ENCODE data around the gene CBX1. TPM values are rescaled to one million over a fixed set of nuclear protein-coding genes. Genes with fewer than 3 reads are reported as not detected.

CBX1 gene
- polyA plus RNA-seq, 1 experiment, result 20.7 TPM

DNA sequence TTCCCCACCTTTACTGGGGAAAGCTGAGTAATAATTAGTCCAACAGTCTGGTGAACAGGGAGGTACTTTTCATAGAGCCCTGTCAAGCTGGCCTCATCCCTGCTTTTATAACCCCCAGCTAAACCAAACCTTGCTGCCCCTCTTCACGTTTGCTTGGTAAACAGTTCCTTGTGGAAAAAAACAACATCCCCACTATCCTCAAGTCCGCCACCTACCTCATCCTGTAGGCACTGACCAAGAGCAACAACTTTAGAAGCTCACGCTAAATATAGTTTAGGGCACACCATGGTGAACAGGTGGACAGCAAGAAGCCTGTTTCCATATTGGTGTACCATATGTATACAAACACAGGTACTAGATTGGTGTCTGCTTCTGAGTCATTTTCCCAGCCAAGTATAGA lies 36.6 kb downstream of the CBX1 start:
- H3K4me3 ChIP-seq (ENCODE audit: low read depth, low read length), result no peak overlapping the region
- no peaks in the 10 kb centered on the region for H3K27me3 ChIP-seq (ENCODE audit: control insufficient read depth, insufficient read depth, low read length)
- ChIA-PET CTCF (interaction anchor here (0.6 to 1.6 kb wide), 4 partner anchors 8 to 223 kb away, joined by 3 to 5 read pairs (median 4); partner anchors contain the start of gene SCRN2), POLR2A (no interaction called here)
- TF ChIP-seq, protein P1, sequence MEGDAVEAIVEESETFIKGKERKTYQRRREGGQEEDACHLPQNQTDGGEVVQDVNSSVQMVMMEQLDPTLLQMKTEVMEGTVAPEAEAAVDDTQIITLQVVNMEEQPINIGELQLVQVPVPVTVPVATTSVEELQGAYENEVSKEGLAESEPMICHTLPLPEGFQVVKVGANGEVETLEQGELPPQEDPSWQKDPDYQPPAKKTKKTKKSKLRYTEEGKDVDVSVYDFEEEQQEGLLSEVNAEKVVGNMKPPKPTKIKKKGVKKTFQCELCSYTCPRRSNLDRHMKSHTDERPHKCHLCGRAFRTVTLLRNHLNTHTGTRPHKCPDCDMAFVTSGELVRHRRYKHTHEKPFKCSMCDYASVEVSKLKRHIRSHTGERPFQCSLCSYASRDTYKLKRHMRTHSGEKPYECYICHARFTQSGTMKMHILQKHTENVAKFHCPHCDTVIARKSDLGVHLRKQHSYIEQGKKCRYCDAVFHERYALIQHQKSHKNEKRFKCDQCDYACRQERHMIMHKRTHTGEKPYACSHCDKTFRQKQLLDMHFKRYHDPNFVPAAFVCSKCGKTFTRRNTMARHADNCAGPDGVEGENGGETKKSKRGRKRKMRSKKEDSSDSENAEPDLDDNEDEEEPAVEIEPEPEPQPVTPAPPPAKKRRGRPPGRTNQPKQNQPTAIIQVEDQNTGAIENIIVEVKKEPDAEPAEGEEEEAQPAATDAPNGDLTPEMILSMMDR (IDR thresholded peaks at IDR 0.05; ENCODE audit: insufficient read depth, low read depth, low read length), result no peak
- peaks cover 14% of the 10 kb centered on the region for H3K36me3 ChIP-seq (ENCODE audit: control insufficient read depth, insufficient read depth, low read length)
- DNase-seq (ENCODE audit: low read depth), result no peak

DNA sequence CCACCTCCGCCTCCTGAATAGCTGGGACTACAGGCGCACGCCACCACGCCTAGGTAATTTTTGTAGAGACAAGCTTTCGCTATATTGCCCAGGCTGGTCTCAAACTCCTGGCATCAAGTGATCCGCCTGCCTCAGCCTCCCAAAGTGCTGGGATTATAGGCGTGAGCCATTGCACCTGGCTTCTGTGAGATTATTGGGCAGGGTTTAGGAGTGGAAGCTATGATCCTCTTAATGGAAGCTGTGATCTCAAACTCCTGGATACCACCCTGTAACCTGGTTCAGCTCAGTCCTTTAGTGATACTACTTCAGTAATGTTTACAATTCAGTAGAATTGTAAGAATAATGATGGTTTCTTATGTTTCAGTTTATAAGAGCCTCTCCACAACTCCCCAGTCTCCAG lies 39.0 kb downstream of the CBX1 start:
- ChIA-PET POLR2A (no interaction called here), CTCF (interaction anchor here (0.6 to 1.7 kb wide), 5 partner anchors 10 to 37 kb away, joined by 3 to 7 read pairs (median 4); no protein-coding TSS in a partner anchor)
- no peak overlapping the region for H3K4me3 ChIP-seq (ENCODE audit: low read depth, low read length)
- no peak for DNase-seq (ENCODE audit: low read depth)
- TF ChIP-seq, protein P1 (IDR thresholded peaks at IDR 0.05; ENCODE audit: insufficient read depth, low read depth, low read length), result no peak
- H3K36me3 ChIP-seq (ENCODE audit: control insufficient read depth, insufficient read depth, low read length), result peaks cover 26% of the 10 kb centered on the region
- H3K27me3 ChIP-seq (ENCODE audit: control insufficient read depth, insufficient read depth, low read length), result no peaks in the 10 kb centered on the region

GRCh38 chr17:48060249-48060648 lies 41.0 kb downstream of the CBX1 start:
- TF ChIP-seq, protein P1 (IDR thresholded peaks at IDR 0.05; ENCODE audit: insufficient read depth, low read depth, low read length), result no peak
- H3K36me3 ChIP-seq (ENCODE audit: control insufficient read depth, insufficient read depth, low read length), result peaks cover 35% of the 10 kb centered on the region
- CTCF ChIA-PET, result interaction anchor here (1.5 kb wide), 1 partner anchor 9 kb away, joined by 4 read pairs; no protein-coding TSS in a partner anchor
- no peak overlapping the region for H3K4me3 ChIP-seq (ENCODE audit: low read depth, low read length)
- POLR2A ChIA-PET, result interaction anchor here (0.6 kb wide), 1 partner anchor 374 kb away, joined by 4 read pairs; no protein-coding TSS in a partner anchor
- DNase-seq (ENCODE audit: low read depth), result no peak
- H3K27me3 ChIP-seq (ENCODE audit: control insufficient read depth, insufficient read depth, low read length), result no peaks in the 10 kb centered on the region

DNA sequence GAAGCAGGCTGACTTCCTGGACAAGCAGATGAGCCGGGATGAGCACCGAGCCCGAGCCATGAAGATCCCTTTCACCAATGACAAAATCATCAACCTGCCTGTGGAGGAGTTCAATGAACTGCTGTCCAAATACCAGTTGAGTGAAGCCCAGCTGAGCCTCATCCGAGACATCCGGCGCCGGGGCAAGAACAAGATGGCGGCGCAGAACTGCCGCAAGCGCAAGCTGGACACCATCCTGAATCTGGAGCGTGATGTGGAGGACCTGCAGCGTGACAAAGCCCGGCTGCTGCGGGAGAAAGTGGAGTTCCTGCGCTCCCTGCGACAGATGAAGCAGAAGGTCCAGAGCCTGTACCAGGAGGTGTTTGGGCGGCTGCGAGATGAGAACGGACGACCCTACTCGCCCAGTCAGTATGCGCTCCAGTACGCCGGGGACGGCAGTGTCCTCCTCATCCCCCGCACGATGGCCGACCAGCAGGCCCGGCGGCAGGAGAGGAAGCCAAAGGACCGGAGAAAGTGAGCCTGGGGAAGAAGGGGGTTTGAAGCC lies 42.1 kb downstream of the CBX1 start:
- POLR2A ChIA-PET, result no interaction called here
- H3K36me3 ChIP-seq (ENCODE audit: control insufficient read depth, insufficient read depth, low read length), result peaks cover 31% of the 10 kb centered on the region
- no peak for DNase-seq (ENCODE audit: low read depth)

GRCh38 chr17:48058393-48059124 lies 42.7 kb downstream of the CBX1 start:
- TF ChIP-seq, protein P1 (IDR thresholded peaks at IDR 0.05; ENCODE audit: insufficient read depth, low read depth, low read length), result no peak
- Histone ChIP-seq H3K4me3 (ENCODE audit: low read depth, low read length) (no peak overlapping the region), H3K27me3 (ENCODE audit: control insufficient read depth, insufficient read depth, low read length) (no peaks in the 10 kb centered on the region), H3K36me3 (ENCODE audit: control insufficient read depth, insufficient read depth, low read length) (peaks cover 31% of the 10 kb centered on the region)
- ChIA-PET POLR2A (no interaction called here), CTCF (interaction anchor here (0.7 to 1.9 kb wide), 4 partner anchors 10 to 33 kb away, joined by 4 to 8 read pairs (median 6); partner anchors contain the start of gene NFE2L1)
- DNase-seq (ENCODE audit: low read depth), result no peak

More for the DNA sequence above, 42.1 kb downstream of the CBX1 start:
- CTCF ChIA-PET, result interaction anchor here (1.5 to 1.9 kb wide), 2 partner anchors 10 to 33 kb away, joined by 4 to 7 read pairs; no protein-coding TSS in a partner anchor
- no peaks in the 10 kb centered on the region for H3K27me3 ChIP-seq (ENCODE audit: control insufficient read depth, insufficient read depth, low read length)
- TF ChIP-seq, protein P1 (IDR thresholded peaks at IDR 0.05; ENCODE audit: insufficient read depth, low read depth, low read length), result no peak
- no peak overlapping the region for H3K4me3 ChIP-seq (ENCODE audit: low read depth, low read length)
